ENCODE measurements around the gene RHOU. TPM values are rescaled to one million over a fixed set of nuclear protein-coding genes. Genes with fewer than 3 reads are reported as not detected.

RHOU gene
- total and polyA plus RNA-seq, 2 of the 13 experiments (the other 11 are each of a cell fraction or from before 2014, with no cell fraction given): 11.9 to 18.5 TPM

- no peak overlapping the region for H3K27ac ChIP-seq (ENCODE audit: extremely low read length, insufficient read depth, low read length)
- 76% methylated on average over 10 of the region's 10 CpGs for WGBS (ENCODE audit: low lambda C conversion rate)
- intact Hi-C loops (cut with micrococcal nuclease; ENCODE audit: unreplicated experiment) (no loop called here), in situ Hi-C loops (cut with HindIII; ENCODE audit: extremely low pct_ligation_motif_present, low pct_unique_long_range_greater_than_20kb) (no loop called here)
- no peak overlapping the region for H3K4me2 ChIP-seq (ENCODE audit: low read depth, low read length)
- no peak for DNase-seq (ENCODE audit: low spot score)
- POLR2A ChIA-PET: no interaction called here
- H3K4me3 ChIP-seq (replicated peaks in 1 of 3; ENCODE audit: insufficient read depth in 1 of 3, low read depth in 2 of 3, low read length in 3 of 3): no peak overlapping the region
- H4K20me1 ChIP-seq (ENCODE audit: insufficient read depth, low read length): no peaks in the 10 kb centered on the region
- ATAC-seq: no peak
- H3K9ac ChIP-seq (ENCODE audit: insufficient read depth, low read depth, low read length): no peak overlapping the region
- no TSS peak for BruUV-seq (replicated peaks)
- no peaks in the 10 kb centered on the region for H3K36me3 ChIP-seq (replicated peaks in 1 of 2; ENCODE audit: control insufficient read depth in 1 of 2, insufficient read depth in 2 of 2, low read length in 2 of 2)
- no peaks in the 10 kb centered on the region; a peak in 2 of 5 replicates for H3K27me3 ChIP-seq (ENCODE audit: control insufficient read depth in 1 of 2, insufficient read depth in 2 of 2, low read length in 2 of 2)
- H2AFZ ChIP-seq (ENCODE audit: low read length): no peak overlapping the region
- CTCF ChIA-PET (ENCODE audit: low intra/inter-chr PET ratio, low total read pairs): no interaction called here
- H3K4me1 ChIP-seq (ENCODE audit: insufficient read depth, low read length): peaks cover 13% of the 10 kb centered on the region
- TF ChIP-seq CC2D1A (CRISPR knock-in tag; IDR thresholded peaks at IDR 0.05): no peak
- no peak for TF ChIP-seq BATF2 (CRISPR knock-in tag; IDR thresholded peaks at IDR 0.05)
- no peak for TF ChIP-seq ZBTB39 (CRISPR knock-in tag; IDR thresholded peaks at IDR 0.05)
- TF ChIP-seq ZNF296 (CRISPR knock-in tag; conservative IDR thresholded peaks at IDR 0.05): no peak
- TF ChIP-seq IRF9 (CRISPR knock-in tag; IDR thresholded peaks at IDR 0.05; ENCODE audit: borderline replicate concordance): no peak
- TF ChIP-seq SIN3B (IDR thresholded peaks at IDR 0.05; ENCODE audit: low read length): no peak
- TF ChIP-seq MTF2 (CRISPR knock-in tag; IDR thresholded peaks at IDR 0.05; ENCODE audit: borderline replicate concordance): no peak
- H3K79me2 ChIP-seq (ENCODE audit: insufficient read depth, low read length): no peaks in the 10 kb centered on the region
- H3K9me3 ChIP-seq (ENCODE audit: low read length): no peaks in the 10 kb centered on the region
- no peak for FAIRE-seq
These were observed 13.9 kb upstream of the RHOU start for GRCh38 chr1:228721407-228721806.

All from HepG2 (cell line).